Measurements from ENCODE around the gene NOTUM. TPM values are rescaled to one million over a fixed set of nuclear protein-coding genes. Genes with fewer than 3 reads are reported as not detected.

NOTUM gene
- polyA plus RNA-seq, 2 of the 4 experiments (the other 2 are of a cell fraction) = 0.06 to 0.92 TPM

DNA sequence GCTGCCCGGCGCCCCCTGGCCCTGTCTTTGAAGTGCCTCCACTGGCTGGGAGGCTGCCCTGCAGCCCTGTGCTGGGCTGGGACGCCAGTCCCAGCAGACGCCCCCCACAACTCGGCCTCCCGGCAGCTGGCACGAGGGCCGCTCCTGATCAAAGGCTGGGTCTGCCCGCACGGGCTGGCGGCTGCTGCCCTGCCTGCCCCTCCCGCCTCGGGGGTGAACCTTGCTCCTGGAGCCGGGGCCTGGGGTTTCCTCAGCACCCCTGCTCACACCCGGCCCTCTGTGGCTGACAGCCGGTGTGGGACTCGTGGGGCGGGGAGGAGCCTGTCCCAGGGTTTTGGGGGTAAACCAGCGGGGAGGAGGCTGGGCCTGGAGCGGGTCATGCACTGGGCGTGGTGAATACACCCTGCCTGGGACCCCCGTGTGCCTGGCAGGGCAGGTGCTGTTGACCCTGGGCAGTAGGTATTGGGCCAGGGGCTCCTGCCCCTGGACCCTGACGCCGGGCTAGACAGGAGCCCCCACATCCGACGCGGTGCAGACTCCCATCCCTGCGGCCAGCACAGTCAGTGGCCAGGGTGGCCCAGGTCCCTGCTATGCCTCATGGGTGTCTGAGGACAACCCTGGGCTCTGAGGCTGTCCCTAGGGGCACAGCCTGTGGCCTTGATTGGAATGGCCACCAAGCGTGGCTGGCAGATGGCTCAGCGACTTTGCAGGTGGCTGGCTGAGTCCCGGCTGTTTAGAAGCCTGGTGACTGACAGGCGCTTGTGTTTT, 40.0 kb upstream of the NOTUM start:
- H3K4me2 ChIP-seq = no peak overlapping the region
- H3K4me1 ChIP-seq = peaks cover 54% of the 10 kb centered on the region
- peak overlapping the region in 1 of 2 experiments; percentile 93; a peak in 3 of 6 replicates for H3K27ac ChIP-seq
- no peak overlapping the region for H3K4me3 ChIP-seq
- POLR2A ChIA-PET = interaction anchor here (0.6 kb wide), 1 partner anchor 23 kb away, joined by 3 read pairs; no protein-coding TSS in a partner anchor
- 90% methylated on average over 21 of the region's 32 CpGs for WGBS (ENCODE audit: missing lambda C conversion rate)
- FAIRE-seq (no peak), DNase-seq (ENCODE audit: low read depth in 1 of 2, low spot score in 1 of 2) (no peak), ATAC-seq (no peak)
- TF ChIP-seq HDAC2 (IDR thresholded peaks at IDR 0.05) (no peak), EHF (CRISPR knock-in tag; IDR thresholded peaks at IDR 0.05) (no peak), TP53 (CRISPR knock-in tag; IDR thresholded peaks at IDR 0.05) (no peak), ZC3H11A (IDR thresholded peaks at IDR 0.05) (no peak), ESRRA (IDR thresholded peaks at IDR 0.05; ENCODE audit: borderline replicate concordance, low read length) (no peak), NR3C1 (IDR thresholded peaks at IDR 0.05) (no peak), HEYL (CRISPR knock-in tag; IDR thresholded peaks at IDR 0.05) (no peak), JUN (IDR thresholded peaks at IDR 0.05) (no peak), ZSCAN20 (CRISPR knock-in tag; IDR thresholded peaks at IDR 0.05) (no peak), SREBF2 (IDR thresholded peaks at IDR 0.05) (no peak), MAFK (IDR thresholded peaks at IDR 0.05; ENCODE audit: partially characterized antibody) (no peak), JUNB (IDR thresholded peaks at IDR 0.05) (no peak), RFX5 (IDR thresholded peaks at IDR 0.05) (no peak), CEBPB (IDR thresholded peaks at IDR 0.05) (no peak), NPAS2 (CRISPR knock-in tag; IDR thresholded peaks at IDR 0.05; ENCODE audit: borderline replicate concordance) (no peak), CHD2 (IDR thresholded peaks at IDR 0.05; ENCODE audit: low read length, partially characterized antibody) (no peak), ZNF302 (CRISPR knock-in tag; IDR thresholded peaks at IDR 0.05) (no peak), FOSB (CRISPR knock-in tag; IDR thresholded peaks at IDR 0.05) (no peak)
- TF ChIP-seq, protein P1, sequence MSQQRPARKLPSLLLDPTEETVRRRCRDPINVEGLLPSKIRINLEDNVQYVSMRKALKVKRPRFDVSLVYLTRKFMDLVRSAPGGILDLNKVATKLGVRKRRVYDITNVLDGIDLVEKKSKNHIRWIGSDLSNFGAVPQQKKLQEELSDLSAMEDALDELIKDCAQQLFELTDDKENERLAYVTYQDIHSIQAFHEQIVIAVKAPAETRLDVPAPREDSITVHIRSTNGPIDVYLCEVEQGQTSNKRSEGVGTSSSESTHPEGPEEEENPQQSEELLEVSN (IDR thresholded peaks at IDR 0.05; ENCODE audit: borderline replicate concordance, low read depth) = no peak
- TF ChIP-seq, protein P2, sequence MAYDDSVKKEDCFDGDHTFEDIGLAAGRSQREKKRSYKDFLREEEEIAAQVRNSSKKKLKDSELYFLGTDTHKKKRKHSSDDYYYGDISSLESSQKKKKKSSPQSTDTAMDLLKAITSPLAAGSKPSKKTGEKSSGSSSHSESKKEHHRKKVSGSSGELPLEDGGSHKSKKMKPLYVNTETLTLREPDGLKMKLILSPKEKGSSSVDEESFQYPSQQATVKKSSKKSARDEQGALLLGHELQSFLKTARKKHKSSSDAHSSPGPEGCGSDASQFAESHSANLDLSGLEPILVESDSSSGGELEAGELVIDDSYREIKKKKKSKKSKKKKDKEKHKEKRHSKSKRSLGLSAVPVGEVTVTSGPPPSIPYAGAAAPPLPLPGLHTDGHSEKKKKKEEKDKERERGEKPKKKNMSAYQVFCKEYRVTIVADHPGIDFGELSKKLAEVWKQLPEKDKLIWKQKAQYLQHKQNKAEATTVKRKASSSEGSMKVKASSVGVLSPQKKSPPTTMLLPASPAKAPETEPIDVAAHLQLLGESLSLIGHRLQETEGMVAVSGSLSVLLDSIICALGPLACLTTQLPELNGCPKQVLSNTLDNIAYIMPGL (CRISPR knock-in tag; IDR thresholded peaks at IDR 0.05; ENCODE audit: borderline replicate concordance) = no peak
- CTCF ChIA-PET = interaction anchor here (0.6 to 33.2 kb wide), 3 partner anchors 19 to 388 kb away, joined by 3 to 794 read pairs (median 198); partner anchors contain the start of genes CENPX, LRRC45 and NOTUM
- H3K9me3 ChIP-seq = no peaks in the 10 kb centered on the region

GRCh38 chr17:81999976-82000802, 39.2 kb upstream of the NOTUM start:
- Histone ChIP-seq H3K4me2 (no peak overlapping the region), H3K4me3 (no peak overlapping the region), H3K9me3 (no peaks in the 10 kb centered on the region), H3K27ac (peak overlapping the region in 1 of 2 experiments; percentile 93; a peak in 3 of 6 replicates), H3K4me1 (peaks cover 46% of the 10 kb centered on the region)
- ChIA-PET CTCF (interaction anchor here (1.3 to 13.6 kb wide), 2 partner anchors 9 to 20 kb away, joined by 3 to 198 read pairs; partner anchors contain the start of genes CENPX and LRRC45), POLR2A (no interaction called here)
- no peak for FAIRE-seq
- WGBS (ENCODE audit: missing lambda C conversion rate) = 89% methylated on average over 27 of the region's 36 CpGs
- ATAC-seq = no peak
- no peak for DNase-seq (ENCODE audit: low read depth in 1 of 2, low spot score in 1 of 2)
- TF ChIP-seq HOXB5 (CRISPR knock-in tag; IDR thresholded peaks at IDR 0.05) (no peak), RARB (CRISPR knock-in tag; IDR thresholded peaks at IDR 0.05) (no peak), RFX5 (IDR thresholded peaks at IDR 0.05) (no peak), KDM1A (IDR thresholded peaks at IDR 0.05; ENCODE audit: low read depth) (no peak), GATA3 (IDR thresholded peaks at IDR 0.05; ENCODE audit: borderline replicate concordance) (no peak), FOSL2 (IDR thresholded peaks at IDR 0.05) (no peak), FOSL2 (CRISPR knock-in tag; IDR thresholded peaks at IDR 0.05) (no peak), JUNB (IDR thresholded peaks at IDR 0.05) (no peak), CTCF (IDR thresholded peaks at IDR 0.05) (no peak)
- TF ChIP-seq, protein P3, sequence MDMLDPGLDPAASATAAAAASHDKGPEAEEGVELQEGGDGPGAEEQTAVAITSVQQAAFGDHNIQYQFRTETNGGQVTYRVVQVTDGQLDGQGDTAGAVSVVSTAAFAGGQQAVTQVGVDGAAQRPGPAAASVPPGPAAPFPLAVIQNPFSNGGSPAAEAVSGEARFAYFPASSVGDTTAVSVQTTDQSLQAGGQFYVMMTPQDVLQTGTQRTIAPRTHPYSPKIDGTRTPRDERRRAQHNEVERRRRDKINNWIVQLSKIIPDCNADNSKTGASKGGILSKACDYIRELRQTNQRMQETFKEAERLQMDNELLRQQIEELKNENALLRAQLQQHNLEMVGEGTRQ (IDR thresholded peaks at IDR 0.05) = no peak
- TF ChIP-seq, protein P4, sequence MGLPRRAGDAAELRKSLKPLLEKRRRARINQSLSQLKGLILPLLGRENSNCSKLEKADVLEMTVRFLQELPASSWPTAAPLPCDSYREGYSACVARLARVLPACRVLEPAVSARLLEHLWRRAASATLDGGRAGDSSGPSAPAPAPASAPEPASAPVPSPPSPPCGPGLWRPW (IDR thresholded peaks at IDR 0.05) = no peak
